Neural progenitor cell (in vitro differentiated cells): ENCODE measurements around the gene RYR3. TPM values are rescaled to one million over a fixed set of nuclear protein-coding genes. Genes with fewer than 3 reads are reported as not detected.

Experiments used
- DNase-seq: peaks from one replicate; pipeline ENCODE4 v3.0.0-alpha.2; 2016; ENCODE audit warnings: low spot score
- H2AFZ ChIP-seq: fragments of 200-600 bp; sonication (generic); replicated peaks from 2 replicates; pipeline ENCODE4 v1.6.1; 2016; ENCODE audit warnings: antibody characterized with exemption
- H3F3A ChIP-seq: fragments of 200-600 bp; sonication (generic); 2 replicates; pipeline ENCODE4 v1.6.1; 2016; ENCODE audit warnings: antibody characterized with exemption, low read depth
- H3K27ac ChIP-seq: fragments of 200-600 bp; sonication (generic); 2 replicates; pipeline ENCODE4 v1.5.1; 2016; ENCODE audit warnings: mild to moderate bottlenecking
- H3K27me3 ChIP-seq: fragments of 200-600 bp; sonication (generic); 2 replicates; pipeline ENCODE4 v1.6.1; 2016; ENCODE audit warnings: mild to moderate bottlenecking, moderate library complexity
- H3K36me3 ChIP-seq: fragments of 200-600 bp; sonication (generic); 2 replicates; pipeline ENCODE4 v1.5.1; 2016
- H3K4me1 ChIP-seq: fragments of 200-600 bp; sonication (generic); 2 replicates; pipeline ENCODE4 v1.6.1; 2016; ENCODE audit warnings: mixed run types
- H3K4me2 ChIP-seq: fragments of 200-600 bp; sonication (generic); 2 replicates; pipeline ENCODE4 v1.6.1; 2016
- H3K4me3 ChIP-seq: fragments of 200-600 bp; sonication (generic); 2 replicates; pipeline ENCODE4 v1.5.1; 2016
- H3K79me2 ChIP-seq: fragments of 200-600 bp; sonication (generic); 2 replicates; pipeline ENCODE4 v1.6.1; 2016; ENCODE audit warnings: low read depth
- H3K9ac ChIP-seq: fragments of 200-600 bp; sonication (generic); 2 replicates; pipeline ENCODE4 v1.6.1; 2016
- H3K9me3 ChIP-seq: fragments of 200-600 bp; sonication (generic); 2 replicates; pipeline ENCODE4 v1.5.1; 2016; ENCODE audit warnings: low read depth
- H4K20me1 ChIP-seq: fragments of 200-600 bp; sonication (generic); 2 replicates; pipeline ENCODE4 v1.6.1; 2016; ENCODE audit warnings: low read depth
- H3K27ac Mint-ChIP-seq: 3 replicates; pipeline ENCODE4 v1.8.0; 2021; ENCODE audit warnings: mixed read lengths
- H3K27me3 Mint-ChIP-seq: 2 replicates; pipeline ENCODE4 v1.8.0; 2022; ENCODE audit warnings: low read depth, mild to moderate bottlenecking, inconsistent platforms, moderate library complexity, mixed read lengths; ENCODE audit not compliant: insufficient read depth
- H3K36me3 Mint-ChIP-seq: 3 replicates; pipeline ENCODE4 v1.8.0; 2021; ENCODE audit warnings: mixed read lengths
- H3K4me1 Mint-ChIP-seq: 3 replicates; pipeline ENCODE4 v1.8.0; 2021; ENCODE audit warnings: mixed read lengths
- H3K4me3 Mint-ChIP-seq: 3 replicates; pipeline ENCODE4 v1.8.0; 2021; ENCODE audit warnings: mild to moderate bottlenecking, moderate library complexity, mixed read lengths
- H3K9me3 Mint-ChIP-seq: 3 replicates; pipeline ENCODE4 v1.8.0; 2020; ENCODE audit warnings: mixed read lengths
- CTCF ChIP-seq: fragments of 200-600 bp; sonication (generic); IDR thresholded peaks from 2 replicates; pipeline ENCODE4 v1.5.1; 2017; ENCODE audit warnings: antibody characterized with exemption, mild to moderate bottlenecking
- EZH2 ChIP-seq: fragments of 200-600 bp; sonication (generic); IDR thresholded peaks from 2 replicates; pipeline ENCODE4 v1.6.1; 2017; ENCODE audit warnings: antibody characterized with exemption, mild to moderate bottlenecking, moderate library complexity
- EZH2phosphoT487 ChIP-seq: fragments of 200-600 bp; sonication (generic); IDR thresholded peaks from 2 replicates; pipeline ENCODE4 v1.6.1; 2017; ENCODE audit warnings: antibody characterized with exemption
- total RNA-seq: library from RNA; depleted of rRNA; stranded (reverse); fragments of >200 nt; gene quantifications from 2 replicates; pipeline ENCODE4 v1.2.3, GENCODE V29; 2015; ENCODE audit warnings: low replicate concordance

The RYR3 gene
- total RNA-seq, 1 donor from 2014 or later = 2.1 TPM

GRCh38 chr15:33831646-33832045, 520.9 kb downstream of the RYR3 start:
- H3K79me2 ChIP-seq = no peaks in the 10 kb centered on the region
- DNase-seq = no peak
- H3K9me3 Mint-ChIP-seq = no peaks in the 10 kb centered on the region
- no peaks in the 10 kb centered on the region for H3K27me3 Mint-ChIP-seq
- no peaks in the 10 kb centered on the region for H3K36me3 ChIP-seq
- no peaks in the 10 kb centered on the region for H4K20me1 ChIP-seq
- H3K9me3 ChIP-seq = no peaks in the 10 kb centered on the region
- H3K27me3 ChIP-seq = no peaks in the 10 kb centered on the region
- no peaks in the 10 kb centered on the region for H3K36me3 Mint-ChIP-seq
- no peak overlapping the region for H3K9ac ChIP-seq
- H3K27ac Mint-ChIP-seq = no peak overlapping the region
- peaks cover 8% of the 10 kb centered on the region for H3K4me1 ChIP-seq
- peaks cover 21% of the 10 kb centered on the region for H3K4me1 Mint-ChIP-seq
- H3K27ac ChIP-seq = no peak overlapping the region
- no peaks in the 10 kb centered on the region for H3F3A ChIP-seq
- no peak for TF ChIP-seq EZH2
- TF ChIP-seq EZH2phosphoT487 = no peak
- no peak for TF ChIP-seq CTCF
- H3K4me3 ChIP-seq = no peak overlapping the region
- H3K4me3 Mint-ChIP-seq = no peak overlapping the region
- no peak overlapping the region for H3K4me2 ChIP-seq
- no peak overlapping the region for H2AFZ ChIP-seq

- peak overlapping the region; percentile 55 for H2AFZ ChIP-seq
- H3K4me3 ChIP-seq = no peak overlapping the region
- H3F3A ChIP-seq = no peaks in the 10 kb centered on the region
- H3K27me3 ChIP-seq = no peaks in the 10 kb centered on the region
- H4K20me1 ChIP-seq = no peaks in the 10 kb centered on the region
- H3K4me1 Mint-ChIP-seq = peaks cover 35% of the 10 kb centered on the region
- H3K9me3 Mint-ChIP-seq = peaks cover 3% of the 10 kb centered on the region
- no peak overlapping the region for H3K9ac ChIP-seq
- TF ChIP-seq CTCF (no peak), EZH2phosphoT487 (no peak), EZH2 (no peak)
- peaks cover 8% of the 10 kb centered on the region for H3K4me1 ChIP-seq
- H3K36me3 ChIP-seq = no peaks in the 10 kb centered on the region
- no peaks in the 10 kb centered on the region for H3K79me2 ChIP-seq
- no peak overlapping the region for H3K4me2 ChIP-seq
- H3K27ac ChIP-seq = no peak overlapping the region
- H3K4me3 Mint-ChIP-seq = peak overlapping the region; percentile 25
- no peaks in the 10 kb centered on the region for H3K27me3 Mint-ChIP-seq
- no peak for DNase-seq
- H3K9me3 ChIP-seq = no peaks in the 10 kb centered on the region
- H3K36me3 Mint-ChIP-seq = peaks cover 5% of the 10 kb centered on the region
- peak overlapping the region; percentile 27 for H3K27ac Mint-ChIP-seq
These were observed 524.4 kb downstream of the RYR3 start for GRCh38 chr15:33834892-33835743.

- Histone ChIP-seq H3K9me3 (no peaks in the 10 kb centered on the region), H3K4me3 (no peak overlapping the region), H3K79me2 (no peaks in the 10 kb centered on the region), H3F3A (no peaks in the 10 kb centered on the region), H2AFZ (no peak overlapping the region), H3K27ac (no peak overlapping the region), H3K27me3 (no peaks in the 10 kb centered on the region), H3K4me1 (peaks cover 8% of the 10 kb centered on the region), H3K4me2 (no peak overlapping the region), H4K20me1 (no peaks in the 10 kb centered on the region), H3K36me3 (no peaks in the 10 kb centered on the region), H3K9ac (no peak overlapping the region)
- H3K9me3 Mint-ChIP-seq = peaks cover 5% of the 10 kb centered on the region
- no peak for DNase-seq
- H3K27me3 Mint-ChIP-seq = no peaks in the 10 kb centered on the region
- no peak overlapping the region for H3K27ac Mint-ChIP-seq
- no peak overlapping the region for H3K4me3 Mint-ChIP-seq
- TF ChIP-seq CTCF (no peak), EZH2 (no peak), EZH2phosphoT487 (no peak)
- peaks cover 5% of the 10 kb centered on the region for H3K36me3 Mint-ChIP-seq
- peaks cover 35% of the 10 kb centered on the region for H3K4me1 Mint-ChIP-seq
These were observed 526.5 kb downstream of the RYR3 start for GRCh38 chr15:33837294-33837693.
